T-helper 1 cell treated with Interleukin-12 subunit alpha and Interleukin-12 subunit beta and Interleukin-4 antibody, amounts not matched to agents 30 μg/mL and 1 μg/mL, for 36 hours (primary cell): Measurements from ENCODE around the gene VRTN.

Experiments
- H3K27ac Mint-ChIP-seq: one replicate; pipeline ENCODE4 v1.8.0; 2021; ENCODE audit warnings: mild to moderate bottlenecking, mixed read lengths
- H3K27me3 Mint-ChIP-seq: one replicate; pipeline ENCODE4 v1.8.0; 2021; ENCODE audit warnings: low read depth, mixed read lengths
- H3K36me3 Mint-ChIP-seq: one replicate; pipeline ENCODE4 v1.8.0; 2021; ENCODE audit warnings: low read depth, mixed read lengths
- H3K4me1 Mint-ChIP-seq: one replicate; pipeline ENCODE4 v1.8.0; 2021; ENCODE audit warnings: low read depth, mixed read lengths
- H3K4me3 Mint-ChIP-seq: one replicate; pipeline ENCODE4 v1.8.0; 2021; ENCODE audit warnings: mild to moderate bottlenecking, moderate library complexity, mixed read lengths
- H3K9me3 Mint-ChIP-seq: one replicate; pipeline ENCODE4 v1.8.0; 2021; ENCODE audit warnings: mixed read lengths

The VRTN gene

DNA sequence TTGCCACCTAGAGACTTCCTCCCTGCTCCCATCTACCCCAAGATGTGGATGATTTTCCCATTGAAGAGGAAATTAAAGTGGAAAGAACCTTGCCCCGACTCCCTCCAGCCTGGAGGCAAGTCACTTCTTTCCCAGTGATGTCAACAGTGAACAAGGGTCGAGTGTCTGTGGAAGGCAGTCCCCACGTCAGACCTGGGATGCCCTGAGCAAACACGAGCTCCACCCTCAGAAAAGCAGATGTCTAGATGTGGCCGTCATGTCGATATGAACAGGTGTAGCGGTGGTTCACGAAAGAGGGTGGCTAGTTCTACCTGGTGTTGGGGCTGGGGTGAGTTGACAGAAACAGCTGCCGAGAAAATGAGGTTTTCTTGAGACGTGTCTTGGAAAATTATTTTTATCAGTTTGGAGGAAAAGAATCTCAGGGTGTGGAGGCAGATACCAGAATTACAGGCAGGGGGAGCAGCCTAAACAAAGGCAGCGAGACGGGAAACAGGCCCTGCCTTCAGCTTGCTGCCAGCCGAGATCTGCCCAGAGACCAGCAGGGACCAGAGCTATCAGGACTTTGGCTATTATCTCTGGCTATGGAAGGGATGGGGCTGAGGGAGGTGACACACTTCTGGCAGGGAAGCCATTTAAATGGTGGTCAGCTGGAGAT, 51.9 kb downstream of the VRTN start:
- Mint-ChIP-seq H3K4me1 (peaks cover 20% of the 10 kb centered on the region), H3K27ac (no peak overlapping the region), H3K4me3 (no peak overlapping the region), H3K36me3 (no peaks in the 10 kb centered on the region), H3K9me3 (no peaks in the 10 kb centered on the region), H3K27me3 (peaks cover 19% of the 10 kb centered on the region)

DNA sequence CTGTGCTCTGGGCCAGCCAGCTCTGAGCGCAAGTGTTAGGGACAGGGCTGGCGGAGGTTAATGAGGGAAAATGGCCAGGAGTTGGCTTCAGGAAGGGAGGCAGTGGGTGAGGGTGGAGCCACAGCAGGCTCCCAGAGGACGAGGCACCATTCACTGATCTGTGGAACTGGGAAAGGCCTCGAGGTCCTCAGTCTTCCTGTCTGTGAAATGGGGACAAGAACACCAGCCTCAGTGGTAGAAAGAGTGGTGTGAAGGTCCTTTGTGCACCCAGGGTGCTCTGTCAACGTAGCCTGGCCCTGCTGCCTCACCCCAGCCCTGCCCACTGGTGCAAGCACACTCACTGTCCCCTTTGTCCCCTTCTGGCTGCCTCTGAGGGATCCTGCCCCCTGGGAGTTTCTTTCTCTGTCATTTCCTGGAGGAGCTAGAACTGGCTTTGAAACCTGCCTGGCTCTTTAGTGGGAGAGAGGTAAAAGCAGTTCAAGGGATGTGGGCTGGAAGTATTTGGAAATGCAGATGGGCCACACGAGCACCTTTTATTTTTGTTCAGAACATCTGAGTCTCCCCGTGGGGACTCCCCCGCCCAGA, 52.7 kb downstream of the VRTN start:
- Mint-ChIP-seq H3K36me3 (no peaks in the 10 kb centered on the region), H3K27me3 (peaks cover 19% of the 10 kb centered on the region), H3K9me3 (no peaks in the 10 kb centered on the region), H3K4me3 (peak overlapping the region; percentile 55), H3K4me1 (peaks cover 20% of the 10 kb centered on the region), H3K27ac (peak overlapping the region; percentile 88)

DNA sequence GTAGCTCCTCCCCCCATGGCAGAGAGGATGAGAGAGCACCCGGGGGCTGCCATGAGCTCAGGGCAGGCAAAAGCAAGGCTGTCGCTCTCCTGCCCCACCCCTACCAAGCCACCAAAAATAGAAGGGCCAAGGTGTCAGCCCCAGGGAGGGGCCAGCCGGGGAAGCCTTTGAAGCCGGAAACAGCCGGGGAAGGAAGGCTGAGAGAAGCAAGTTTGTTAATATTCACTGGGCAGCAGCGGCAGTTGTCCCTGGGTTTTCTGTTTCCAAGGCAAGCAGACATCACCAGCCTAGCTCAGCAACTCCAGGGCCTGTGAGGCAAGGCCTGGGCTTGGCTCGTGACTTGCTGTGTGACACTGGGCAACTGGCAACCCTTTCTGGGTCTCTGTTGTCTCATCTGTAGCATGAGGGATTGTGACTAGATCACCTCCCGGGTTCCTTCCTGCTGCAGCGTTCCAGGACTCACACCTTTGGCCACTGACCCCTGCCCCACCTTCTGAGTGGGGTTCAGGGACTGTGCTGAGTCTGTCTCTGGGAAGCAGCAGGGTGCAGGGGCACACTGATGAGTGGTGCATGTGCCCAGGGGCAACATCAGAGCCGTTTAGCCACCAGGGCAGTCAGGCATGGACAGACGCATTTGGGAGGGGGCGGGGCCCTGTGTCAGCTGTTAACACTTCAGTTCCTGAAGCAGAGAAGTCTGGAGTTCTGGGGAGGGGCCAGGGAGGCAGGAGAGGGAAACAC, 53.4 kb downstream of the VRTN start:
- H3K27ac Mint-ChIP-seq = peak overlapping the region; percentile 88
- peak overlapping the region; percentile 55 for H3K4me3 Mint-ChIP-seq
- no peaks in the 10 kb centered on the region for H3K9me3 Mint-ChIP-seq
- no peaks in the 10 kb centered on the region for H3K36me3 Mint-ChIP-seq
- H3K4me1 Mint-ChIP-seq = peaks cover 20% of the 10 kb centered on the region
- peaks cover 18% of the 10 kb centered on the region for H3K27me3 Mint-ChIP-seq

DNA sequence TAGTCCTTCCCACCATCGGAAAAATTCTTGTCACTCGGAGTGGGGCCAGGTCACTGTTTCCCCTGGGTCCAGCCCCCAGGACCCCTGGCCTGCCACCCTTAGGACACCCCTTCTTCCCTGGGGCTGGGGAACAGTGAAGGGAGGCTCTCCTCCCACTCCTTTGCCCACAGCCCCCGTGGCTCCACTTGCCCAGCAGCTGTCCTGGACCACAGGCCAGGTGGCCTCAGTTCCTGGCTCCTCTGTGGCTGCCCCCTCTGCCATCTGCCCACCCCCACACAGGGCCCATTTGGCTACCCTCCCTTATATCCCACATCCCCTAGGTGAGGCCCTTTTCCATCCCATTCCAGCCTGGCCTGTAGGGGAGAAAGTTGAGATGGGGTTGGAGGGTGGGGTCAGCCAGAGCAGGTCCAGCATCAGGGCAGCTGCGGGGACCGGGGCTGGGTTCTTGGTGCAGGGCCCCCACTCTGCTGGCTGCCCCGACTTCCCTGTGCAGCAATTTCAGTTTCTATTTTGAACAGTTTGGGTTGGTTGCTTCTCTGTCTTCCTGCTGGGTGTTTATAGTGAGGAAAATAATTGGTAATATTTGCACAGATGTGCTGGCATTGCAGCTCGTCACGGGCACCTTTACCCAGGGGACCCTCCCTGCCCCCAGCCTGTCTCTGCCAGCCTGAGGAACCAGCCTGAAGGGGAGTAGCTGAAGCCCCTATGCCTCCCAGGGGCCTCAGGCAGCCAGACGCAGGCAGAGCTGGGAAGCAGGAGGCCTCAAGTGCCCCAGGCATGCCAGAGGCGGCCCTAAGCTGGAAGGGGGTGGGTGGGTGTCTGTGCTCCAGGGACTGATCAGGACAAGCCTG, 54.4 kb downstream of the VRTN start:
- H3K4me3 Mint-ChIP-seq = peak overlapping the region; percentile 49
- peak overlapping the region; percentile 88 for H3K27ac Mint-ChIP-seq
- H3K36me3 Mint-ChIP-seq = no peaks in the 10 kb centered on the region
- peaks cover 12% of the 10 kb centered on the region for H3K27me3 Mint-ChIP-seq
- no peaks in the 10 kb centered on the region for H3K9me3 Mint-ChIP-seq
- peaks cover 20% of the 10 kb centered on the region for H3K4me1 Mint-ChIP-seq

DNA sequence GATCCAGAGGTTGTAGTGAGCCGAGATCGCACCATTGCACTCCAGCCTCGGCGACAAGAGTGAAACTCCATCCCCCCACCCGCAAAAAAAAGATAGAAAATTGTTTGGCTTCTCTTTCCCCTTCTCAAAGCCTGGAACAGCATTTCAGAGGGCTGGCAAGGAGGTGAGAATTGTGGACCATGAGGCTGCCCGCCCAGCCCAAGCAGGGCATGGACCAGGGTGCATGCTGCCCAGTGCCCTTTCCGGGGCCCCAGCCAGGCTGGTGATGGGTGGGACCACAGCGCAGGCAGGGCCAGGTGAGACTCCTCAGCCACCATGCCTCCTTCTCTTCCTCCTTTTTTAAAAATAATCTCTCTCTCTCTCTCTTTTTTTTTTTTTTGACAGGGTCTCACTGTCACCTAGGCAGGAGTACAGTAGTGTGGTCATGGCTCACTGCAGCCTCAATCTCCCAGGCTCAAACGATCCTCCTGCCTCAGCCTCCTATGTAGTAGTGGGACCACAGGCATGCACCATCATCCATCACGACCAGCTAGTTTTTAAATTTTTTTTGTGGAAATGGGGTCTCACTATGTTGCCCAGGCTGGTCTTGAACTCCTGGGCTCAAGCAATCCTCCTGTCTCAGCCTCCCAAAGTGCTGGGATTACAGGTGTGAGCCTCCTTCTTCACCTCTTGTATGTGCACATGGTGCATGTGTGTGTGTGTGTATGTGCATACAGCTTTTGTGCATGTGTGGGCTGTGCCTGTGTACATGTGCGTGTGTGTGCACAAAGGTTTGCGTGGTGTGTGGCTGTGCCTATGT, 55.5 kb downstream of the VRTN start:
- peaks cover 5% of the 10 kb centered on the region for H3K27me3 Mint-ChIP-seq
- H3K27ac Mint-ChIP-seq = no peak overlapping the region
- H3K9me3 Mint-ChIP-seq = no peaks in the 10 kb centered on the region
- H3K4me3 Mint-ChIP-seq = no peak overlapping the region
- no peaks in the 10 kb centered on the region for H3K36me3 Mint-ChIP-seq
- peaks cover 20% of the 10 kb centered on the region for H3K4me1 Mint-ChIP-seq

DNA sequence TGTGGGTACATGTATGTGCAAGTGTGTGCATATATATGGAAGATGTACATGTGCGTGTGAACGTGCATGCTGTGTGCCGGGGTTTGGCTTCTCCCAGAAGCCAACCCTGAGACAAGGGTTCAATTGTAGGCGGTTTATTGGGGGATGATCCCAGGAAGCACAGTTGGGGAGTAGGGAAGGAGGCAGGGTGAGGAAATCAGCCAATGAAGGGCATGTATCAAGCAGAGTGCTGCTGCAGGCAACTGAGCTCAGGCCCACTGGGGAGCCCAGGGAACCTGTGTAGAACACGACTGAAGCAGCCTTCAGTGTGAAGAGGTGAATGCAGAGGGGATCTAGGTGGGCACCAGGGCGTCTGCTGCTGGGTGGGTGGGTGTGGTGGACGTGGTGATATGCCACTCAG, 56.2 kb downstream of the VRTN start:
- Mint-ChIP-seq H3K36me3 (no peaks in the 10 kb centered on the region), H3K9me3 (no peaks in the 10 kb centered on the region), H3K4me3 (no peak overlapping the region), H3K4me1 (peaks cover 20% of the 10 kb centered on the region), H3K27ac (no peak overlapping the region), H3K27me3 (peaks cover under 1% of the 10 kb centered on the region)

DNA sequence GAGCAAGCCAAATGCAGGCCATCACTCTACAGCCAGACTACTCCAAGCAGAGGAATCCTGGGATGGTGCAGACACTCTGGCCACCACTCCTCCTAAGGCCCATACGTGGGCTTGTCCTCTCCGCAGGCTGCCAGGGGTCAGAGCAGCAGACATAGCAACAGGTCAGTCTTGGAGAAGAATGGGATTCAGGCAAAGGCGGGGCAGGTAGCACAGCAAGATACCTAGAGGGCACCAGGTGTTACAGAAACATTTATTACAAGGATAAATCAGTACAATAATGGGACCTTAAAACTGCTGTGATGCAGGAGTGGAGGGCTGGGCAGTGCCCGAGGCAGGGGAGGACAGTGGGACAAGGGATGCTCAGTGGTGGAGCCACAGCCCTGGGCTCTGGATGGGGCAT, 57.4 kb downstream of the VRTN start:
- no peaks in the 10 kb centered on the region for H3K9me3 Mint-ChIP-seq
- H3K4me1 Mint-ChIP-seq = peaks cover 16% of the 10 kb centered on the region
- H3K27ac Mint-ChIP-seq = no peak overlapping the region
- H3K27me3 Mint-ChIP-seq = peaks cover 5% of the 10 kb centered on the region
- H3K36me3 Mint-ChIP-seq = no peaks in the 10 kb centered on the region
- no peak overlapping the region for H3K4me3 Mint-ChIP-seq

DNA sequence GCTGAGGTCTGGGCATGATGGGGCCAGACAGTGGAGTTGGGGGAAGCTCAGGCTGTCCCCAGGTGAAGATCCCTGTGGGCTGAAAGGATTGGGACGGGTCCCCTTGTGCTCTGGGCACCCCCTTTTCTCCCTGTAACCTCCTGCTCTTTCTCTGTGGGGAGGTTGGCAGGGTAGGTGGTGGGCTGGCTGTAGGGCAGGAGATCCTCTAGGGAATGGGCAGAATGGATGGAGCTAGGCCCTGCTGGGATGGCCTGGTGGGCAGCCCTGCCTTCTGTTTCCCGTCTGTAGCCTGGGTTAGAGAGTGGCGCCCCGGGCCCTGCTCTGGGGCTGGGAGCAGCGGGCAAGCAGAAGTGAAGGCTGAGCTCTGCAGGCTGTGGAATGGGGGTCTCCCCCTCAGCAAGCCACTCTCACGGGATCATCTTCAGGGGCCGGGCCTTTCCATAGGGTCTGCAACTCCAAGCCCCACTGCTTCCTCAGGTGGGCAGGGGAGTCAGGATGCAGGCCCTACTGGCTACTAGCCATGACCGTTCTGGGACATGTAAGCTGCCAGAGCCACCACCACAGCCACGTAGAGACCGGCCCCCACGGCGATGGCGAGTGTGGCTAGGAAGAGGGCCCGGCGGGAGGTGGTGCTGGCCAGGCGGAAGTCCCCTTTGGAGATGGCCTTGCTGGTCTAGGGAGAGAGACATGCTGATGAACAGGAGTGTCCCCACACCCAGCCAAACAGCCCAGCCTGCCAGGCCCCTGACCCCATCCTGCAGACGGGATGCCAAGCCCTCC, 58.9 kb downstream of the VRTN start:
- Mint-ChIP-seq H3K27me3 (peaks cover 5% of the 10 kb centered on the region), H3K4me3 (no peak overlapping the region), H3K27ac (no peak overlapping the region), H3K4me1 (peaks cover 4% of the 10 kb centered on the region), H3K36me3 (no peaks in the 10 kb centered on the region), H3K9me3 (no peaks in the 10 kb centered on the region)

DNA sequence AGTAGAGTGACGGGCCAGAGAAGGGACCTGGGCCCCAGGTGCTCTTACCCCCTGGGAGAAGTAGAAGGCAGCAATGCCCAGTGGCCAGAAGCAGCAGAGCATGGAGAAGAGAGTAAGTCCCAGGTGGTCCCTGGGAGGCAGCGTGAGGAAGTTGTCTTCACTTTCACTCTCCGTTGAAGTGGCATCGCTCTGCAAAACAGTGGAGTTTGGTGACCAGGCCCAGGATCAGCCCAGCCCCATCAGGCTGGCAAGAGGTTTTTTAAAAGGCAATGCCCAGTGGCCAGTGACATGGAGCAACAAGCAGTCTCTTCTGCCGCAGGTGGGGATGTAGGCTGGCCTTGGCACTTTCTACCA, 59.5 kb downstream of the VRTN start:
- no peaks in the 10 kb centered on the region for H3K9me3 Mint-ChIP-seq
- H3K27ac Mint-ChIP-seq = no peak overlapping the region
- no peak overlapping the region for H3K4me3 Mint-ChIP-seq
- peaks cover 1% of the 10 kb centered on the region for H3K4me1 Mint-ChIP-seq
- peaks cover 5% of the 10 kb centered on the region for H3K27me3 Mint-ChIP-seq
- H3K36me3 Mint-ChIP-seq = no peaks in the 10 kb centered on the region

DNA sequence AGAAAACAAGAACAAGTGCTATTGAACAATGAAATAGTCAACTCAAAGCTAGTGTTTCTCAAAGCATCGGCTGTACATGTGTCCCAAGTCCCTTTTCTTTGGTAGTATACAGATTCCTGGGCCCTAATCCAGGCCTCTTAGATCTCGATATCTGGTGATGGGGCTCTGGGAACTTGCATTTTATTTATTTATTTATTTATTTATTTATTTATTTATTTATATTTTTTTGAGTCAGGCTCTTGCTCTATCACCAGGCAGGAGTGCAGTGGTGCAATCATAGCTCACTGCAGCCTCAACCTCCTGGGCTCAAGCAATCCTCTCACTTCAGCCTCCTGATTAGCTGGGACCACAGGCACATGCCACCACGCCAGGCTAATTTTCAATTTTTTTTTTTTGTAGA, 60.6 kb downstream of the VRTN start:
- no peaks in the 10 kb centered on the region for H3K36me3 Mint-ChIP-seq
- H3K4me3 Mint-ChIP-seq = no peak overlapping the region
- no peaks in the 10 kb centered on the region for H3K9me3 Mint-ChIP-seq
- H3K27ac Mint-ChIP-seq = no peak overlapping the region
- no peaks in the 10 kb centered on the region for H3K4me1 Mint-ChIP-seq
- H3K27me3 Mint-ChIP-seq = peaks cover 8% of the 10 kb centered on the region

DNA sequence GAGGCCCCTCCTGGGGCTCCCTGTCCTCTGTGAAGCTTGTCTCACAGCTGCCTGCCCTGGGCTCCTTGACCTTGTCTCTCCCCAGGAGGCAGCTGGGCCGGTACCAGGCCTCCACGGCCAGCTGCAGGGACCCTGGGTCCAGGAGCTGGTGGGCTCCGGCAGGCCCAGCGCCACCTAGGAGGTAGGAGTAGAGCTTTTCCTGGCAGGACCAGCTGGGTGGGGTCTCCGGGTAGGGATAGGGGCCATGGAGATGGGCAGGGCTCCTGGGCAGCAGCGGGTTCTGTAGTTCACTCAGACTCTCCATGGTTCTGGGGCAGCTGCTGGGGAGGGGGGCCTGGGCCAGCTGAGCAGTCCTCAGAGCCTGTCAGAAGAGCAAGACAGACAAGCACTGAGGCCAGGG, 61.2 kb downstream of the VRTN start:
- Mint-ChIP-seq H3K4me3 (no peak overlapping the region), H3K27ac (no peak overlapping the region), H3K27me3 (peaks cover 11% of the 10 kb centered on the region), H3K36me3 (no peaks in the 10 kb centered on the region), H3K4me1 (no peaks in the 10 kb centered on the region), H3K9me3 (no peaks in the 10 kb centered on the region)
